Neuronal stem cell (in vitro differentiated cells): ENCODE measurements around the gene PEX26.
"Not testable (repeated sequence)": the region's sequence is repeated elsewhere in the genome, so short reads cannot be mapped to it uniquely, and the experiment has no call there.

Experiments used
- DNase-seq: peaks from one replicate; pipeline ENCODE4 v3.0.0-alpha.2; 2013; ENCODE audit warnings: low spot score
- H2AFZ ChIP-seq: one replicate; pipeline ENCODE4 v1.6.1; 2013; ENCODE audit warnings: mild to moderate bottlenecking, low read length, inconsistent platforms
- H2AK5ac ChIP-seq: 2 replicates; pipeline ENCODE4 v1.6.1; 2013; ENCODE audit warnings: low read depth, mild to moderate bottlenecking, inconsistent platforms, low read length, moderate library complexity, mixed read lengths
- H2BK120ac ChIP-seq: 2 replicates; pipeline ENCODE4 v1.6.1; 2013; ENCODE audit warnings: low read depth, mild to moderate bottlenecking, inconsistent platforms, low read length, moderate library complexity, mixed read lengths
- H2BK12ac ChIP-seq: one replicate; pipeline ENCODE4 v1.6.1; 2013; ENCODE audit warnings: low read length, inconsistent platforms
- H2BK15ac ChIP-seq: 2 replicates; pipeline ENCODE4 v1.6.1; 2013; ENCODE audit warnings: mild to moderate bottlenecking, low read length, inconsistent platforms, mixed read lengths
- H2BK5ac ChIP-seq: one replicate; pipeline ENCODE4 v1.6.1; 2013; ENCODE audit warnings: inconsistent platforms, mild to moderate bottlenecking, low read length, moderate library complexity
- H3K14ac ChIP-seq: one replicate; pipeline ENCODE4 v1.6.1; 2013; ENCODE audit warnings: low read length, inconsistent platforms
- H3K18ac ChIP-seq: 2 replicates; pipeline ENCODE4 v1.6.1; 2013; ENCODE audit warnings: low read length, inconsistent platforms
- H3K23ac ChIP-seq: 2 replicates; pipeline ENCODE4 v1.6.1; 2013; ENCODE audit warnings: low read depth, mild to moderate bottlenecking, mixed read lengths, low read length, inconsistent platforms; ENCODE audit not compliant: poor library complexity
- H3K27ac ChIP-seq: replicated peaks from 3 replicates; pipeline ENCODE4 v1.5.1; 2013; ENCODE audit warnings: low read length, inconsistent platforms
- H3K27me3 ChIP-seq, 3 experiments: 2 replicates each; pipeline ENCODE4 v1.6.1; 2013; ENCODE audit warnings: low read length in 3 of 3, mild to moderate bottlenecking in 2 of 3, inconsistent platforms in 1 of 3, low read depth in 1 of 3, mixed read lengths in 1 of 3, moderate library complexity in 1 of 3; ENCODE audit not compliant: control insufficient read depth in 3 of 3, insufficient read depth in 3 of 3
- H3K36me3 ChIP-seq, 2 donors: replicated peaks in 1 of 2; 2 replicates each; pipeline ENCODE4 v1.6.1; 2013; ENCODE audit warnings: low read length in 2 of 2; ENCODE audit not compliant: control insufficient read depth in 2 of 2, insufficient read depth in 2 of 2
- H3K4ac ChIP-seq: 2 replicates; pipeline ENCODE4 v1.6.1; 2013; ENCODE audit warnings: inconsistent platforms, mild to moderate bottlenecking, low read length, moderate library complexity
- H3K4me1 ChIP-seq, 2 donors: 1 replicate in 1 of 2; 2 replicates in 1 of 2; pipeline ENCODE4 v1.6.1; 2013; ENCODE audit warnings: low read length in 2 of 2, low read depth in 1 of 2; ENCODE audit not compliant: control insufficient read depth in 2 of 2, insufficient read depth in 1 of 2
- H3K4me2 ChIP-seq: one replicate; pipeline ENCODE4 v1.6.1; 2013; ENCODE audit warnings: mild to moderate bottlenecking, low read length, inconsistent platforms; ENCODE audit not compliant: insufficient read depth, poor library complexity, severe bottlenecking
- H3K4me3 ChIP-seq, 2 donors: 2 replicates each; pipeline ENCODE4 v1.5.1; 2013; ENCODE audit warnings: low read length in 2 of 2, mild to moderate bottlenecking in 2 of 2, inconsistent platforms in 1 of 2, moderate library complexity in 1 of 2
- H3K79me1 ChIP-seq: one replicate; pipeline ENCODE4 v1.6.1; 2013; ENCODE audit warnings: low read depth, mild to moderate bottlenecking, inconsistent platforms, low read length, moderate library complexity
- H3K9ac ChIP-seq: one replicate; pipeline ENCODE4 v1.6.1; 2013; ENCODE audit warnings: mild to moderate bottlenecking, low read depth, low read length, inconsistent platforms; ENCODE audit not compliant: poor library complexity
- H3K9me3 ChIP-seq, 2 donors: replicated peaks in 1 of 2; 2 replicates each; pipeline versions ENCODE3 to v1.6.1; 2013; ENCODE audit warnings: low read length in 2 of 2, mild to moderate bottlenecking in 2 of 2, inconsistent platforms in 1 of 2, low read depth in 1 of 2, mixed read lengths in 1 of 2, moderate library complexity in 1 of 2; ENCODE audit not compliant: control insufficient read depth in 2 of 2, insufficient read depth in 1 of 2
- H4K8ac ChIP-seq: one replicate; pipeline ENCODE4 v1.6.1; 2013; ENCODE audit warnings: low read depth, mild to moderate bottlenecking, inconsistent platforms, low read length, moderate library complexity
- H4K91ac ChIP-seq: one replicate; pipeline ENCODE4 v1.6.1; 2013; ENCODE audit warnings: low read length, low read depth, mild to moderate bottlenecking, inconsistent platforms; ENCODE audit not compliant: poor library complexity
- WGBS, 2 donors: extraction: QIAGEN DNeasy Blood & Tissue Kit; methylation state at CpG; one replicate each; pipeline ENCODE4 v1.1.7; 2013; ENCODE audit warnings: missing lambda C conversion rate in 2 of 2, mixed read lengths in 1 of 2; ENCODE audit not compliant: insufficient read length in 2 of 2, insufficient replicate concordance in 1 of 2; ENCODE audit errors: extremely low coverage in 2 of 2; 5-methylcytosine and 5-hydroxymethylcytosine counted together

Gene PEX26

DNA sequence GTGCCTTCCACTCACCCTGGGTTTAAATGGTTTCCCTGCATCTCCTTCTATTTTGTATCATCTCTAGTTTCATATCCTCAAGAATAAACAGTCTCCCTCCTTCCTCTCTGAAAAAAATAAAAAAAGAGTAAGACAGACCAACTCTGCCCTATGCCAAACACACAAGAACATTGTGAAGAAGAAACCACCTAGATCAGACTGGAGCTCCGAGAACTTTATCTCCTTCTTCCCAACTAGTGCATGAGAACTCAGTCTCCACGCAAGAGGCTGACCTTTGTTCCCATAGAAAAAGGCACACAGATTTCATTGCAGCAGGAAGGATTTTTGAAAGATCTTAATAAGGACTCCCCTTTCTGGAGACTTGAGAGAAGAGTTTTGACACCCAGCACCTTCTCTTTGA is 8.7 kb upstream of the PEX26 start:
- Histone ChIP-seq H4K8ac (no peak overlapping the region), H3K79me1 (no peaks in the 10 kb centered on the region), H3K4me1 (no peaks in the 10 kb centered on the region), H2BK120ac (no peak overlapping the region), H2BK12ac (no peak overlapping the region), H3K9me3 (no peaks in the 10 kb centered on the region), H2AFZ (no peak overlapping the region), H3K36me3 (no peaks in the 10 kb centered on the region), H3K27me3 (peaks cover 0 to 55% (median 0%) of the 10 kb centered on the region in 3 experiments), H2BK15ac (no peak overlapping the region), H3K4me2 (no peak overlapping the region), H3K18ac (no peak overlapping the region), H3K4me3 (no peak overlapping the region), H2AK5ac (no peak overlapping the region), H4K91ac (no peak overlapping the region), H3K4ac (no peak overlapping the region), H3K9ac (no peak overlapping the region), H3K27ac (no peak overlapping the region), H3K14ac (no peak overlapping the region), H3K23ac (no peak overlapping the region), H2BK5ac (no peak overlapping the region)
- WGBS, 2 donors: no CpG with 5 or more reads among the region's 2 CpGs
- DNase-seq: no peak

DNA sequence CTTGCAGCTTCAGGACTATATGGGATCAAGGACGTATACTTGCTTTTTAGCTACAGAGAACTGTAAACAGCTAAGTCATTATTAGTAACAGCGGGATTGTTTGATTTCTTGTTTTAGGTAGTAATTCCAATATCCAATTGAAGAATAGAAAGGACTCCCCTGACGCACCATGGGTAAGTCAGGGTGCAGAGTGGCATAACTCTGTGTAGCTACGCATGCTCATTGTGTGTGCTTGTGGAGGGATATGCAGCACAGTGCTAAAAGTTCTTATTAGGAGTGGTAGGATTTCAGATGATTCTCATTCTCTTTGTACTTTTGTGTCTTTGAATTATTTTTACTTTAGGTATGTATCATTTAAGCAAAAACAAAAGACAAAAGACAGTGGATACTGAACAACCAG is 7.7 kb upstream of the PEX26 start:
- Histone ChIP-seq H4K8ac (no peak overlapping the region), H3K27me3 (peaks cover 0 to 49% (median 0%) of the 10 kb centered on the region in 3 experiments), H2BK12ac (no peak overlapping the region), H2AFZ (no peak overlapping the region), H3K4me3 (no peak overlapping the region), H3K27ac (no peak overlapping the region), H3K9me3 (no peaks in the 10 kb centered on the region), H3K4ac (no peak overlapping the region), H3K23ac (no peak overlapping the region), H3K9ac (no peak overlapping the region), H2AK5ac (no peak overlapping the region), H3K36me3 (no peaks in the 10 kb centered on the region), H2BK15ac (no peak overlapping the region), H2BK5ac (no peak overlapping the region), H3K79me1 (no peaks in the 10 kb centered on the region), H3K14ac (no peak overlapping the region), H3K4me1 (no peaks in the 10 kb centered on the region), H2BK120ac (no peak overlapping the region), H3K4me2 (no peak overlapping the region), H4K91ac (no peak overlapping the region), H3K18ac (no peak overlapping the region)
- DNase-seq: no peak
- no CpG with 5 or more reads among the region's 4 CpGs for WGBS, 2 donors

- Histone ChIP-seq H4K8ac (no peak overlapping the region), H3K4me2 (no peak overlapping the region), H3K27ac (no peak overlapping the region), H4K91ac (no peak overlapping the region), H3K9me3 (no peaks in the 10 kb centered on the region), H3K79me1 (no peaks in the 10 kb centered on the region), H2AK5ac (no peak overlapping the region), H3K4ac (no peak overlapping the region), H3K23ac (peak overlapping the region; percentile 18), H3K9ac (no peak overlapping the region), H2BK12ac (no peak overlapping the region), H3K4me3 (no peak overlapping the region), H3K4me1 (no peaks in the 10 kb centered on the region), H3K36me3 (no peaks in the 10 kb centered on the region), H3K18ac (peak overlapping the region; percentile 5), H3K27me3 (peaks cover 0 to 42% (median 0%) of the 10 kb centered on the region in 3 experiments), H2BK5ac (no peak overlapping the region), H3K14ac (no peak overlapping the region), H2BK120ac (no peak overlapping the region), H2AFZ (no peak overlapping the region), H2BK15ac (no peak overlapping the region)
- no peak for DNase-seq
- no CpG with 5 or more reads among the region's 14 CpGs for WGBS, 2 donors
These were observed 7.1 kb upstream of the PEX26 start for GRCh38 chr22:18070556-18071306.

DNA sequence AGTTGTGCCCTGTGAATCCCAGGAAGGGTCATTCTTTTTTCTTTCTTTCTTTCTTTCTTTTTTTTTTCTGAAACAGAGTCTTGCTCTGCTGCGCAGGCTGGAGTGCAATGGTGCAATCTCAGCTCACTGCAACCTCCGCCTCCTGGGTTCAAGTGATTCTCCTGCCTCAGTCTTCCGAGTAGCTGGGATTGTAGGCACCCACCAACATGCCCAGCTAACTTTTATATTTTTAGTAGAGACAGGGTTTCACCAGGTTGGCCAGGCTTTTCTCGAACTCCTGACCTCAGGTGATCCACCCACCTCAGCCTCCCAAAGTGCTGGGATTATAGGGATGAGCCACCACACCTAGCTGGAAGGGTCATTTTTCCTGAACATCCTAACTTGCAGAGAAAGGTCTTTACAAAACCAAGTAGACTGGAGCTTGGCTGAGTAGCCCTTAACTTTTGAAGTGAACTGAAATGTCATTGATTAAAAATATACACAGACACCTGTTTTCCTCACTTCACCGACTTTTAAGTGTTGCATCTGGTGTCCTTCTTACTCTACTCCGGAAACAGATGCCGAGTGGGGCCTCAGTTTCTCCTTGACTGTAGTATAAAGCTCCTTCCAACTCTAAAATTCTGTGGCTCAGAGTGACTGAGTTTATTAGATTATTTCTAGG is 6.4 kb upstream of the PEX26 start:
- H3K14ac ChIP-seq, DNase-seq, H3K27ac ChIP-seq, H3K18ac ChIP-seq, H2BK15ac ChIP-seq, H3K4me3 ChIP-seq, H3K23ac ChIP-seq, H3K79me1 ChIP-seq, H2AK5ac ChIP-seq, H3K4me2 ChIP-seq, H3K9me3 ChIP-seq, H3K4me1 ChIP-seq, H2AFZ ChIP-seq, H2BK120ac ChIP-seq, H3K36me3 ChIP-seq, H3K9ac ChIP-seq, H4K8ac ChIP-seq, H3K4ac ChIP-seq, H2BK12ac ChIP-seq, H4K91ac ChIP-seq, H2BK5ac ChIP-seq: not testable (repeated sequence)
- WGBS, 2 donors: no CpG with 5 or more reads among the region's 7 CpGs
- H3K27me3 ChIP-seq: peaks cover 0 to 35% (median 0%) of the 10 kb centered on the region in 3 experiments
